ENCODE measurements around the gene CATSPERB. TPM values are rescaled to one million over a fixed set of nuclear protein-coding genes. Genes with fewer than 3 reads are reported as not detected.

Gene CATSPERB
- total and polyA plus RNA-seq, 2 donors (not counting 3 experiments of a cell fraction or from before 2014, with no cell fraction given), result not detected

- Histone ChIP-seq H3K9me1 (replicated peaks; ENCODE audit: control insufficient read depth, extremely low read depth, insufficient read depth, low read length) (no peaks in the 10 kb centered on the region), H3K9ac (replicated peaks; ENCODE audit: extremely low read depth, insufficient read depth, low read length) (no peak overlapping the region), H3K4me2 (ENCODE audit: insufficient read depth, low read length) (no peak overlapping the region), H3K36me3 (ENCODE audit: control insufficient read depth in 2 of 2, extremely low read depth in 1 of 2, insufficient read depth in 2 of 2, low read length in 2 of 2) (no peaks in the 10 kb centered on the region), H4K20me1 (replicated peaks; ENCODE audit: control insufficient read depth, extremely low read depth, insufficient read depth, low read length) (no peaks in the 10 kb centered on the region), H3K9me3 (replicated peaks; ENCODE audit: control insufficient read depth, insufficient read depth, low read length) (no peaks in the 10 kb centered on the region), H3K4me1 (ENCODE audit: control insufficient read depth, extremely low read depth, insufficient read depth, low read length) (no peaks in the 10 kb centered on the region), H2AFZ (ENCODE audit: low read depth, low read length) (no peak overlapping the region), H3K79me2 (ENCODE audit: control insufficient read depth, insufficient read depth, low read length) (no peaks in the 10 kb centered on the region), H3K27ac (ENCODE audit: insufficient read depth, low read depth, low read length) (no peak overlapping the region), H3K4me3 (replicated peaks in 1 of 3; ENCODE audit: insufficient read depth in 1 of 3, low read depth in 1 of 3, low read length in 3 of 3) (no peak overlapping the region), H3K27me3 (ENCODE audit: control insufficient read depth in 2 of 2, insufficient read depth in 2 of 2, low read length in 2 of 2) (no peaks in the 10 kb centered on the region)
- intact Hi-C loops (cut with micrococcal nuclease) (no loop called here), dilution Hi-C loops (cut with MboI; ENCODE audit: extremely low pct_ligation_motif_present, low sequenced_read_pairs) (no loop called here)
- TF ChIP-seq CTCF (IDR thresholded peaks at IDR 0.05; ENCODE audit: extremely low read depth in 1 of 2, insufficient read depth in 1 of 2, low read depth in 1 of 2, low read length in 2 of 2), result no peak
- no peak for TF ChIP-seq MAX (IDR thresholded peaks at IDR 0.05; ENCODE audit: insufficient read depth, insufficient read length)
- no peak for TF ChIP-seq EZH2 (IDR thresholded peaks at IDR 0.05; ENCODE audit: borderline replicate concordance, low read depth, low read length, severe bottlenecking)
- no peak for TF ChIP-seq POLR2A (IDR thresholded peaks at IDR 0.05; ENCODE audit: low read depth, low read length)
- no peak for TF ChIP-seq FOS (IDR thresholded peaks at IDR 0.05; ENCODE audit: borderline replicate concordance, insufficient read depth, low read length)
- no peak for TF ChIP-seq POLR2AphosphoS5 (IDR thresholded peaks at IDR 0.05; ENCODE audit: insufficient read depth, low read depth, low read length)
- no peak for TF ChIP-seq GATA2 (IDR thresholded peaks at IDR 0.05; ENCODE audit: insufficient read depth, insufficient read length, low read depth, low read length)
- TF ChIP-seq JUN (IDR thresholded peaks at IDR 0.05; ENCODE audit: borderline replicate concordance, insufficient read depth, insufficient read length, low read depth), result no peak
- TF ChIP-seq MYC (IDR thresholded peaks at IDR 0.05; ENCODE audit: low read depth, low read length), result no peak
- FAIRE-seq (no peak), DNase-seq (ENCODE audit: low read depth, low spot score) (no peak)
- ChIA-PET POLR2A (no interaction called here), CTCF (no interaction called here)
- no TSS peak for BruUV-seq (replicated peaks)
Measured at GRCh38 chr14:91685600-91685999, 46.3 kb downstream of the CATSPERB start.

Measured in endothelial cell of umbilical vein (primary cell).